ENCODE results near the gene IGF2BP2.

IGF2BP2 gene

DNA sequence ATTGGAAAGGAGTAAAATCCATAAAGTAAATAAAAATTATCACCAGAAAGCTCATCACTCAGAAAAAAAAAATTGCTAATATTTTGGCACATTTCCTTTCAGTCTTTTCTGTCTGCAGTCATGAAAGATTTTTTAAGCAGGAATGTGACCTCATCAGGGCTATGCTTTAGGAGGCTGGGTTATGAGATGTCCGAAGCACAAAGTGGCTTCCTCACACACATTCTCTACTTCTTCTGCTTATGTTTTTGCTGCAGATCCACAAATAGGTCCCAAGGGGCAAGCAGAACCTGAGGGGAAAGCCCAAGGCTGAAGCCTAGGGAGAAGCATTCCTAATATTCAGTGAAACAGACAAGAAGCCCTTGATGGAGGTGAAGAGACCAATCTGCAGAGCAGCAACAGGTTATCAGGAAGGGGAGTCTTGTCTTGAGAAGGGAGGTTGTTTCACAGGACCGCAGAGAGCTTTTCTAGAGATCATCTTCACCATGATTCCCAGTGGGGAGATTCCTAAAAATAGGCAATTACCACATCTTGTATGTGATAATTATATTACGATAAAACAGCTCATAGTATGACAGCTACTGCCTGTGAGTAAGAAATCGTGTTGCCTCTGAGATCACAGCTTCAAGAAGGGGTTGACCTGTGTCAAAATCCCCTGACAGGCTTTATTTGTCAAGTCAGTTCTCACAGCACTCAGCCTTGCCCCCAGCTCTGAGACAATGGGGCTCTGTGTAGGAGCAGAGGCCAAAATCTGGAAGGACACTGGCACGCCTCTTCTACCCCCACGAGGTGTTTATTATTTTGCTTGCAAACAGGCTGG is 60.5 kb downstream of the IGF2BP2 start:
- no peak for DNase-seq

DNA sequence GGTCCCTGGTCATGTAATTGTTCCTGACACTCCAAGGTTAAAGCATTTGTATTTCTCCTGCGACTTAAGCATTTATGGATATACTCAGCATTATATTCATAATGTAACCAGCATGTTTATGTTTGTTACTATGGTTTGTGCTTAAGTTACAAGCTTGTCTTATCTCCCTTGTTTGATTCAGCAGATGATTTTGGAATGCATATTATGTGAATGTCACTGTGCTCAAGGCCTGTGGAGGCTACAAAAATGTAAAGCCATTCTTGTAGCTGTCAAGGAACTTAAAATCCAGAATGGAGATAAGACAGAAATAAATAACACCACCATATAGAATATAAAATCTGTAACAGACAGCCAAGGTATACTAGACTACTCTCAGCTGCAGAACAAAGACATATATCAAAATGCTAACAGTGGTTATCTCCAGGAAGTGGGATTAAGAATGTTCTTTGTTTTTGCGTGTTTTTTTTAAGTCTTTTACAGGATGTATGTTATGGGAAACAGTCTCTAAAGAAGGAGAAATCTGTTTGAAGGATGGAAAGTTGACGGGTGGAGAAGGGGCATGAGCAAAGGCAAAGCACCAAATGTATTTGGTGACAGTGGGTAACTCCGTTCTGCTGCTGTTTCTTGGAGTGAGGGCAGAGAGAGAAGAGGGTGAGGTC is 61.4 kb downstream of the IGF2BP2 start:
- DNase-seq, result no peak

DNA sequence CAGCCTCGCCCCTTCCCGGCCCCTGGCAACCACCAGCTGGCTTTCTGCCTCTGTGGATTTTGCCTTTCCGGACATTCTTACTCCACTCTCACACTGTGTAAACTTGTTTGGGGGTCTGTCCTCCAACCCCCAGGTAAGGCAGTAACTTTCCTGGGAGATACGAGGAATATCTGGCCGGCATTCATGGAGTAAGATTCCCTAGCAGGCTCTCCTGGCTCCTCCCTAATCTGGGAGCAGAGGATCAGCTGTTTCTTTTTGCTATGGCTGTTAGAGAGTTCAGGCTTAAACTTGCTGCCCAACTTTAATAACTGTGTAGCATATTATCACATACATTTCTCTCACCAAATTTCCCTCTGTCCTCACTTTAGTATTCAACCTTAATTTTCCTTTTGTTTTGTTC is 64.3 kb downstream of the IGF2BP2 start:
- no peak for DNase-seq

DNA sequence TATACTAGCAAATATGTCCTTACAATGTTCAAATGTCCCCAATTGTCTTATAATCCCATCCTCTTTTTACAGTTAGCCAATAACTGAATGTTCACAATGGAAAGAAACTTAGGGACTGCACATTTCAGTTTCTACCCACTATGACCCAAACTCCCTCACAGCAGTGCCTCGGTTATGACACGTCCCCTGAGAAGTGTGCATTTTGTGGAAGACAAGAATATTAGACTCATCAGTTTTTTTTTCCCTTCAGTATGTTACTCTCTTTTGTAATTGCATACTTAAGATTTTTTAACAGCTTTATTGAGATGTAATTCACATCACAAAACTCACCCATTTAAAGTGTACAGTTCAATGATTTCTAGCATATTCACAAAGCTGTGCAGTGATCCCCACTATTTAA is 64.8 kb downstream of the IGF2BP2 start:
- DNase-seq, result no peak

DNA sequence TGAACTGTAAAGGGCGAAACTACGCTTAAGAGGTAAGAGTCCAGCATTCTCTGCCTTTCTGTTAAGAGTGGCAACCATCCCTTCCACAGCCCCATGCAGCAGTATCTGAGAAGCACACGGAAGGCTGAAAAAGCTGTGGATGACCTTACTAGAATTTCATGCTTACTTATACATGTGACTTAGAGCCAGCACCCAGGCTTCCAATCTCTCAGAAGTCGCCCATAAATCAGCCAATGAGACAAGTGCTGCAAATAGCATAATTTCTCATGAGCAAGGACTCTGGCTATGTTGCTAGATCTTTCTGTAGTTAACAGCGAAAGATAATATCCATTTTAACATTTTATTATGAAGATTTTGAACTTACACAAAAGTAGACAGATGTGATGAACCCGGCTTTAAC is 65.3 kb downstream of the IGF2BP2 start:
- DNase-seq, result no peak

DNA sequence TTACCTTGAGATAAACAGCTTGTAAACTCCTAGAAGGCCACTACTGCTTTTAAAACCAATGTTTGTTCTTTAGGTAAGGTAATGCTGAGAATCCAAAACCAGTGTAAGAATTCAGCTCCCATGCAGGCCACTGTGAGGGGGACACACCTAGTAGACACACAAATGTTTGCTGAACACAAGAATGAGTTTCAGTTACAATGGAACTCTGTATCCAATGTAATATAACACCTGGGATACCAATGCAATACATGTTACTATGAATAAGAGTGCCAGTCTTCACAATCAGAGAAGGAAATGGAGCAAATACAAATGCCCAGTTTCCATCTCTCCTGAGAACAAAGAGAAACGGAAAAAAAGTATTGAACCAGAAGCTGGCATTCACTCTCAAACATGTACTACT is 65.9 kb downstream of the IGF2BP2 start:
- no peak for DNase-seq

DNA sequence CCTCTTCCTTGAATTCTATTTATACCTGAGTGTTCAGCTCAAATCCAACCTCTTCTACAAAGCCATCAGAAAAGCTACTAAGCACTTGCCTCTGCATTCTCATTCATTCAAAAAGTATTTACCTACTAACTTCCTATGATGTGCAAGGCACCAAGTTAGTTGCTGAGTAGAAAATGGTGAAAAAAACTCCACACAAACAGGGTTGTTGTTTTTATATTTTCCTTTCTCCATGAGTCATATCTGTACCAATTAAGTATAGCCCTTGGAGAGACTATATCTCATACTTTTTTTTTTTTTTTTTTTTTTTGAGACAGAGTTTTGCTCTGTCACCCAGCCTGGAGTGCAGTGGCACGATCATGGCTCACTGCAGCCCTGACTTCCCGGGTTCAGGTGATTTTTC is 67.7 kb downstream of the IGF2BP2 start:
- no peak for DNase-seq

DNA sequence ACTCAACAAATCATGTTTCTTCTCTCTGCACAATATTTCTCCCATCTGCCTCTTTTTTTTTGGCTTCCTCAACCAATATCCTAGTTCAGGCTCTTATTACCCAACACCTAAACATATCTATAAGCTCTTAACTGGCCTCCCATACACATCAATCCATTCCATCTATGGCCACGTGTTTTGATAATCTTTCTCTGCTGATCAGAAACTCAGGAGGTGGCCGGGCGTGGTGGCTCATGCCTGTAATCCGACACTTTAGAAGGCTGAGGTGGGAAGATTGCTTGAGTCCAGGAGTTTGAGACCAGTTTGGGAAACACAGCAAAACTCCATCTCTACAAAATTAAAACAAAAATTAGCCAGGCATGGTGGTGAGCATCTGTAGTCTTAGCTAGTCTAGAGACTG is 68.4 kb downstream of the IGF2BP2 start:
- DNase-seq, result no peak

DNA sequence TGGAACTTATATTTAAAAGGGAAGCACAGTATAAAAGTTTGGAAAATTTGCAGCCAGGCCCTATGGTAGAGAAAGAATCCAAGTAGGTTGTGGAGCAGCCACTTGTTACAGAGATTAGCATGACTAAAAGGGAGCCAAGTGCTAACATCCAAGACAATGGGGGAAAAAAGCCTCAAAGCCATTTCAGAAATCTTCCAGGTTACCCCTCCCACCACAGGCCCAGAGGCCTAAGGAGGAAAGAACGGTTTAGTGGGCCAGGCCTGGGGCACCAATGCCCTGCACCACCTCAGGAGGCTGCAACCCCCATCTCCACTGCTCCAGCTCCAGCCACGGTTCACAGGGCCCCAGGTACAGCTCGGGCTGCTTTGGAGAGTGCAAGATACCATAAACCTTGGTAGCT is 69.9 kb downstream of the IGF2BP2 start:
- DNase-seq, result no peak

DNA sequence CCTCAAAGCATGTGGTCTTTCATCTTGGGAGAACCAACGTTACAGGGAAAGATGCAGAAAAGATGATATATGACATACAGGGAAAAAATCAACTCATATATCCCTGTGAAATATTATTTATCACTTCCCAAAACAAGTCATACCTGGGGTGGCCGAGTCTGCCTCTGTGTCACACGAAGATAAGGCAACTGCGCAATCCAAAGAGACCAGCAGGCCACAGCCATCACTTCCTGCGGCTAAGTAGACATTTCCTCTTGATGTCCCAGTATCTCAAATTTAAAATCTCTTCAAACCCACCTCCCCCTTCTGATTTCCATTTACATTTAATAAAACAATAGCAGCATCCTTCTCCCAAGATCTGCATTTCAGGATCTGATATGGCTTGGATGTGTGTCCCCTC is 71.5 kb downstream of the IGF2BP2 start:
- DNase-seq, result no peak

DNA sequence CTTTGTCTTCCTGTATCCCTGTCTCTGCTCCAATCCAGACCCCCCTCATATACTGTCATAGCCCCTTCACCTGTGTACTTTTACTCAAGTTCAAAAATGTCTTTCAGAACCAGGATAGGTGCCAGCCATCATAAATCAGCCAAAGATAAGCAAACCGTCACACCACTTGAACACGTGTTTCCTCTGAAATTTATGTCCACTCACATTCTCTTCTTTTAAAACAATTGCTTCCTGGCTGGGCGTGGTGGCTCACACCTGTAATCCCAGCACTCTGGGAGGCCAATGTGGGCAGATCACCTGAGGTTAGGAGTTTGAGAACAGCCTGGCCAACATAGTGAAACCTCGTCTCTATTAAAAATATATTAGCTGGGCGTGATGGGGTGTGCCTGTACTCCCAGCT is 74.1 kb downstream of the IGF2BP2 start:
- DNase-seq, result no peak

DNA sequence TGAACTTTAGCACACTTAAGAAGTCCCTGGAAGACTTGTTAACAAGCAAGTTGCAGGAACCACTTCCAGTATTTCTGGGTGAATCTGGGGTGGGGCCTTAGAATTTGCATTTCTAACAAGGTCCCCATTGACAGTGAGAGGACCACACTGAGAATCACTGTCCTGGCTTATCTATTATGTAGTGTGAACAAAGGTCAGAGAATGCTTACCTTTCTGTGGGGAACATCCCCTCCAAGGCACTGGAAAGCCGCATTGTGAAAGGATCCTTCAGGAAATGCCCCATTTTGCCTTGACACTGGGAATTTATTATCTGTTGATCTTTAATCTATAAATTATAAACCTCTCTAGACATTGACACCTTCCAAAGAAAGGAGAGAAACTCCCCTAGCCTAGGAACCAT is 74.8 kb downstream of the IGF2BP2 start:
- no peak for DNase-seq

DNA sequence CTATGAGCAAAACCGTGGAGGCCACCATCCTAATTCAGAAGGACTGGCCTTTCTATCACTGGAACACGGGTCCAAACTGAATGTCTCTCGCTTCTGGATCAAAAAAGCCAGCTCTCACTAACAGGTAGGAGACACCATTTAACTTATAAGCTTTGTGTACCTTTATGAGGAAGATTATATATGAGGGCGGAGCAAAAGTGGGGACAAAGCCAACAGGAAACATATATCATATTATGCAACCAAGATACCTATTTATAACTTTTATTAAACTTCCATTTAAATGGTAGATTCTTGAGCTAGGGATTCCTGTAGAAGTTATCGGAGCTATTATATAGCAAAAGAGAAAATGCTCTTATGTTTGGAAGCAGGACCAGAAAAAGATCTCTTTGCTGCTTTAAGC is 78.4 kb downstream of the IGF2BP2 start:
- no peak for DNase-seq

DNA sequence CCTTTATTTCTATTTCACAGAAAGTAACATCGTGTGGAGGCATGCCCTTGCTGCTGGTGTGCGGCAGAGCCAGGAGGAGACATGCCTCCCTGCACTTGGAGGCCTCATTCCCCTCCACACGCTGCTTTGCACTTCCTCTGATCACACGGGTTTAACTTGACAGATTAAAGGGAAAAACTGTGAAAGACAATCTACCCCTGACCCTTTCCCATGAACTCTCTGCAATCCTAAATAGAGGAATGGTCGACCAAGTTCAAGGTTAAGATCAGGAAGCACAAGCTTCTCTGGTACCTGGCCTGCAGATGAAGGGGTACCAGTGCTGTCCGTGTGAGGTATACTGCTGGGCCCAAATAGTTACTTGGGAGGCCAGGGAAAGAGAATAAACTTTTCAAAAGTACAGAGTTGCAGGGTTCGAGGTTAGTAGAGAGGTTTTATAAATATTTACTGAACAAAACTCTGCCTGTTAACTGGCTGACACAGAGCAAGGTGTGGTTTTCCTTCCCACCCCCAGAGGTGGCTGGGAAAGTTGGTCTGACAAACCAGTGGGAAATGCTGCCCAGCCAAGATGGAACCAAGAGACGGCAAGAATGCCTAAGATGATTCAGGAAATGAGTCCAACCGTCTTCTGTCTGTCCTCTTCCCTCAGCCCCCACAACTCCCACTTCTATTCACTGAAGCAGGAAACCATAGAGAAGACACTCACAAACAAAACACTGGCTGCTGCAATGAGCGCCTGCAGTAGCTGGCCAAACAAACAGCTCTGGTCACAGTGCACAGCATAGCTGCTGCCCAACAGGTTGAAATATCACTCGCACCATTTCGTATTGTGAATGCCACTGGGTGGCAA is 79.6 kb downstream of the IGF2BP2 start:
- no peak for DNase-seq

DNA sequence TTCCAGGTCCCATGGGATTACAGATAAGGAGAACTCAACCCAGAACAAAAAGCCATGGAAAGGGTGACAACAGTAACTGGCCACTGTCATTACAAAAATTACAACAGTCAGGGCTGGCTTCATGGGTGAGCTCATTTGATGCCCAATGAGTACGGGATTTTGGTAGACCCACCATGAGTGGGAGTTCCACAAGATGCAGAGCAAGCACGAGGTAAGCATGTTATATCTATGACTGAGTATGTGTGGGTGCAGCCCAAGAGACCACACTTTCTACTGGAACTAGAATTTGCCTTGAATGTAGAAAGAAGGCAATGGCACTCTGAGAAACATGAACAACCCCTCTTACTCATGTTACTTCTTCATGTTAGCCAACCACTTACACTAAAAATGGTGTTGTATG is 83.3 kb downstream of the IGF2BP2 start:
- DNase-seq, result no peak

DNA sequence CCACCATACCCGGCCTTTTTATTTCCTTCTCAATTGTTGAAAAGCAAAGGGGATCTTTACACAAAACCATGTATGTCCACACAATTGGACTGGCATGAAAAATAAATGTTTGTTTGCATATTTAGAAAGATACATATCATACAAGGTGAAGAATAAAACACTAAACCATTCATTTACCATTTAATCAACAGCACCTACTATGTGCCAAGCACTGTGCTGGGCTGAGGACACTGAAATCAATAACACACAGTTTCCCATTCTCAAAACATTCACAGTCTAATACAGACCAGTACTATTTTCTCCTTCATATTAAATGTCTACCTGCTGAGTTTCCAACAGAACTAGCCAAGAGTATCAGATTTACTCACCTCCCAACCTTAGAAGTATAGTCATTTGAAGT is 84.7 kb downstream of the IGF2BP2 start:
- no peak for DNase-seq

DNA sequence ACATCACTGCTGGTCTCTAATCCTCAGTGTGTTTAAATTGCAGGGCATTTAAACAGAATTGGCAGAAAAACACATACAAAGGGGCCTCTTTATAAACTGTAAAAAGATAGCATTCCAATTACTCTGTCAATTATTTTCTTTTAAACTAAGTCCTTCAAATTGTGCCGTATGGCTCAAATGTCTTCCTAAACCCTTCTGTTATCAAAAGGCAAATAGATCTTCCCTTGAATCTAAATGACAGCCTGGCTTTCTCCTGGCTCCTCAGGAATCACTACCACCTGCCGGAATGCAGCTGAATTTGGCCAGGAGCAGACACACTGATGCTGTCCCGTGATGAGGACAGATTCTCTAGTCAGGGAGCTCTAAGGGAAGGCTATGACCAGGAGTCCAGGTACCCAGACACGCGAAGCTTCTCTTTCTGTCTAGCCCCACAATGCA is 85.6 kb downstream of the IGF2BP2 start:
- no peak for DNase-seq

DNA sequence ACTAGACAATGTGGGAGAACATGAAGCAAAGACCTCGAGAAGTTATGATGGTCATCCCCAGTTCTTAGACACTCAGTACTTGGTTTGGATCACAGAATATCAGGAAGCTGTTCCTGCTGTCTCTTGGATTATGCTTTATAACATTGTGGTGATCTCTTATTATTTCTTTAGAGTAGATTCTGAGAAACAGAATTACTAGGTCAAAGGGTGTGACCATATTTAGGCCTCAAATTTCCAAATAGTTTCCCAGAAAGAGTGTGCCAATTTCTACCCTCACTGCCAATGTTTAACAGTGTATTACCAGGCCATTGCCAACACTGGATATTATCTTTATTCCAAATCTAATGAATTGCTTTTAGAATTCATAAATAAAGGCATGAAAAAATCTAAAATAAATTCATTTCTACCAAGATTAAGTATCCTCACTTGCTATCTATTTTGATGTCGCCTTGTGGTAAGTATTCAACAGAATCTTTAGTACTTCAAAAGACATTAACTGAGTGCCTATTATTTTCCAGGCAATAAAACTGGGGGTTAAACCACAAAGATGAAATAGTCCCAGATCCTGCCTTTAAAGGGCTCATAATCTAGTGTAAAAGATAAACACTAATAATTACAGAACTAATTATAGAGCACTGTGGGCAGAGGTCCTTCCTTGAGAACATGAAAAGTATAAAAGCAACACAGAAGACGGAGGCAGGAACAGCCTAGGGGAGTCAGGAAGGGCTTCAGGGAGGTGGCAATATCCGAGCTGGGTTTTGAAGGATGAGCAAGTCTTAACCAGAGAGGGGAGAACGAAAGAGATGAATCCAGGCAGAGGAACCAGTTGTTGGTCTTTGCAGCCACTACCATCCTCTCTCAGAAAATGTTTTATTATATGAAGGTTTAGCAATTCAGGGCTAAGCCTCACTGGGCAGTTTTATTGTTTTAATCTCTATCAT is 86.8 kb downstream of the IGF2BP2 start:
- DNase-seq, result no peak

DNA sequence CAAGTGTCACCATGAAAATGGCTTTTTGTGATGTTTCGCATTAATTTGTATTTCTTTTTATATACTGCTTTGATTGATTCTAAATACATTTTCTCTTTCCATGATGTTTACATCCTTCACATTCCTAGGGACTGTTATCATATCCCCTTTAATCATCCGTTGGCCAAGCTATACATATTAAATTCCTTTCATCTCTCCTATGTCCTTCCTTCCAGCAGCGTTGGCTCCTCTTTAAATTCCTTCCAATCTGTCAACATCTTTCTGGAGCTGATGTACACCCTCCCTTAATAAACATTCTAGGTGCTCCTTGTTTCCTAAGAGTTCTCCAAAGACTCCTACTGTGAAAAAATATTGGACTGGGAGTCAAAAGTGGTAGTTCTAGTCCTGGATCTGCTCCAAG is 87.8 kb downstream of the IGF2BP2 start:
- DNase-seq, result no peak

DNA sequence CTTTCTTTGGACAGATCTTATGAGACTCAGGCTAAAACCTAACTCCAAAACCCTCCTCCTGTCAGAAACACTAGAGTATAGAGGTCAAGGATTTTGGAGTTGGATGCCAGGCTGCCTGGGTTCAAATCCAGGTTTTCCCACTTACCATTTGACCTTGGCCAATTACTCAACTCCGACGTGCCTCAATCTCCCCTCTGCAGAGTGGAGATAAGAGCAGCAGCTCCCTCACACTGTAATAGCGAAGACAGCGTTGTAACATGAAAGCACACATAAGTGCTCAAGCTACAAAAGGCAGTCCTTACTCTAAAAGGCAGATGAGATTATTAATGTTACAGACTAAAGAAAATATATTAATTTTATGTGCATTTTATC is 90.1 kb downstream of the IGF2BP2 start:
- no peak for DNase-seq

DNA sequence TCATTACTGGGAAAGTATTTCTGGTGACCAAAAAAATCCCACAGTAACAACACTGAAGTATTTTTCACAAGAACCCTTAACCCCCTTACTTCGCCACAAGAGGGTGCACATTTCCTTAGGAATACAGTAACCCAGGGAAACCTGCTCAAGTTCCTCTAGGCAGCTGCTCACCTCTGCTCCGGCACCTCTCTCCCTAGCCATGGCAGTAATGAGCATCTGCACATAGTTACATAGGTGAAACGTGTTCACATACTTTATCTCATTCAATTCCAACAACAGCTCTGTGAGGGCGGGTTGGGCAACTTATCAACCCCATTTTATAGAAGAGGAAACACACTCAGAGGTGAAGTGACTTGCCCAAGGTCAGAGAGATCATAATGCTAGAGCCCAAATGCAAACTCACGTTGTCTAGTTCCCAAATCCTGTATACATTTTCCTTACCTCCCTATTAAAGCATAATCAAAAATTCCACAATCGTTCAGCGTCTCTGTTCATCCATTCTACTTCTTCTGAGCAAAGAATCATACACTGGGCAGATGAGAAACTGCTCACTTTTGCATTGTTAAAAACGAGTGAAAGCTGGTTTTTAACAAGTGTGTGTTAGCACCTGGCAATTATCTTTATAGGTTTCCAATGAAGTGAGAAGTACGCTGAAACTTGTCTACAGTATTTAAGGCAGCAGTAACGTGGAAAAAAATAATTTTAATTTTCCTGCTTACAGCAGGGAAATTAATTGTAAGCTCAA is 90.7 kb downstream of the IGF2BP2 start:
- no peak for DNase-seq

DNA sequence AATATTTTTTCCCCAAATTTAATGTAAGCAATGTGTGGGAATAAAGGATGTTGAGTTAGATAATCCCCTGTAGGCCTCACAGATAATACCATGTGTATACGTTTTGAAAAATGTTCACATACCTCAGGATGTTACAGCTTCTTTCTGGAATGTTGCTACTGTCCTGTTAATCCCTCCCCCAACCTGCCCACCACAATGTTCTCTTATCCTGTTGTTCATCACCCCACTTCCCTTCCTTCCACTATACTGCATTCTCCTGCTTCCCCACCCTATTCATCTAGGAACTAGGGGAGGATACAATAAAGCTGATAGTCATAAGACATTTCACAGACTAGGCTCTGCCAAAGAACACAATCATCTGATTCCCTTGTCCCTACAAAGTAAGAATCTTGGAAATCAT is 92.1 kb downstream of the IGF2BP2 start:
- no peak for DNase-seq
